Stimulated activated CD8-positive, alpha-beta memory T cell treated with anti-CD3 and anti-CD28 coated beads, Interleukin-7, amount 100 ng/mL, for 24 hours (primary cell): ENCODE measurements around the gene SLC39A11.
"Not testable (repeated sequence)": the region's sequence is repeated elsewhere in the genome, so short reads cannot be mapped to it uniquely, and the experiment has no call there.

Experiments
- DNase-seq: peaks from one replicate; pipeline ENCODE4 v3.0.0-alpha.2; 2020; ENCODE audit warnings: low read depth

Gene SLC39A11

DNA sequence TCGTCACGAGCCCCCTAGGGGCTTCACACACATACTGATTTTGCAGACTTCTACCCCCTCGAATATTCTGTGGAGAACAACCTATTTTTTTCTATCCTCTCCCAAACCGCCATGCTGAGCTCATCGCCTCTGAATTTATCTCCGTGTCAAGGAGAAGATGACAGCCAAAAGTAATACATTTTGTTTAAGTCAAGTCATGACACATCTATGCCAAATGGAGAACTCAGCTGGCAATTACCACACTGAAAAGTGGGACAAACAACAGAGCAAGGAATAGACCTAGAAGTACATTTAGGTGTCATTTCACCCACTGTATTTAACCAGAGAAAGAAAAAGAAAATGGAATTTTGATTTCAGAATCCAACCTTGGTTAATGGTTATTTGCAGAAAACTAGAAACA, 260.2 kb downstream of the SLC39A11 start:
- DNase-seq = no peak

DNA sequence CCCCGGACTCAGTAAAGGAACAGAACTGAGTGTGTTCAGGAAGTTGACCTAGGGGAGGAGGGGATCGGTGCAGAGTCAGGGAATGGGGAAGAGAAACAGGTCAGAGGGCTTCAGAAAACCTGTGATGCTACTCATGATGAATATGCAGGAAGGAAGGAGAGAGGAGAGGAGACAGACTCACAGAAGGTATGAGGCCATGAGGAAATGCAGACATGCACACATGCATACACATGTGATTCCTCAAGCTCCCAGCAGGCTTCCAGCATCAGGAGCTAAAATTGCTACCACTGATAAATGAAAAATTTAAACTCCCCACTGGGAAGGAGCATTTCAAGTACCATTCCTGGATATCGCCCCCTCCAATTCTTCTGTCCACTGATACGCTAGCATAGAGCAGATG, 262.6 kb downstream of the SLC39A11 start:
- no peak for DNase-seq

DNA sequence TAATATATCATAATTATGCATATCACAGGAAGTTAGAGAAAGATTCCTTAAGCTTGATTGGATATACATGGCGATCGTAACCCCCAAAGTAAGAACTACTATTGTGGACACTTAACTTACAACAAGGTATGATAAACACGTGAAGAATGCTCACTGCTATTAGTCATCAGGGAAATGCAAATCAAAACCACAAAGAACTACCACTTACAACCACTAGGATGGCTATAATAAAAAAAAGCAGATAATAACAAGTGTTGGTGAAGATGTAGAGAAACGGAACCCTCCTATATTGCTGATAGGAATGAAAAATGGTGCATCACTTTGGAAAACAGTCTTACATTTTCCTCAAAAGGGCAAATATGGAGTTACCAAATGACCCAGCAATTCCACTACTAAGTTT, 265.9 kb downstream of the SLC39A11 start:
- no peak for DNase-seq

DNA sequence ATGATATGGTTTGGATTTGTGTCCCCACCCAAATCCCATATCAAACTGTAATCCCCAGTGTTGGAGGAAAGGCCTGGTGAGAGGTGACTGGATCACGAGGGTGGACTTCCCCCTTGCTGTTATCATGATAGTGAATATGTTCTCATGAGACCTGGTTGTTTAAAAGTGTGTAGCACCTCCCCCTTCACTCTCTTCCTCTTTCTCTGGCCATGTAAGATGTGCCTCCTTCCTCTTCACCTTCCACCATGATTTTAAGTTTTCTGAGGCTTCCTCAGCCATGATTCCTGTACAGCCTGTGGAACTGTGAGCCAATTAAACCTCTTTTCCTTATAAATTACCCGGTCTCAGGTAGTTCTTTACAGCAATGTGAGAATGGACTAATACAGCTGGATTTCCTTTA, 266.4 kb downstream of the SLC39A11 start:
- not testable (repeated sequence) for DNase-seq

DNA sequence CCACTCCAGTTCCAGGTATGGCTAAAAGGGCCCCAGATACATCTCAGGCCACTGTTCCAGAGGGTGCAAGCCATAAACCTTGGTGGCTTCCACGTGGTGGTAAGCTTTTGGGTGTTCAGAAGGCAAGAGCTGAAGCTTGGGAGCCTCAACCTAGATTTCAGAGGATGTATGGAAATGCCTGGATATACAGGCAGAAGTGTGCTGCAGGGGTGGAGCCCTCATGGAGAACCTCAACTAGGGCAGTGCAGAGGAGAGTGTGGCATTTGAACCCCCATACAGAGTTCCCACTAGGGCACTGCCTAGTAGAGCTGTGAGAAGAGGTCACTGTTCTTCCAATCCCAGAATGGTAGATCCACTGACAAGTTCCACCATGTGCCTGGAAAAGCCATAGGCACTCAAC, 267.3 kb downstream of the SLC39A11 start:
- DNase-seq = no peak

DNA sequence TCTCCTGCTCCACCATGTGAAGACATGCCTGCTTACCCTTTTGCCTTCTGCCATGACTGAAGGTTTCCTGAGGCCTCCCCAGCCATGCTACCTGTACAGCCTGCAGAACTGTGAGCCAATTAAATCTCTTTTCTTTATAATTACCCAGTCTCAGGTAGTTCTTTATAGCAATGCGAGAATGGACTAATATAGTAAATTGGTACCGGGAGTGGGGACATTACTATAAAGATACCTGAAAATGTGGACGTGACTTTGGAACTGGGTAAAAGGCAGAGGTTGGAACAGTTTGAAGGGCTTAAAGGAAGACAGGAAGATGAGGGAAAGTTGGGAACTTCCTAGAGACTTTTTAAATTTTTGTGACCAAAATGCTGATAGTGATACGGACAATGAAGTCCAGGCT, 268.2 kb downstream of the SLC39A11 start:
- DNase-seq = not testable (repeated sequence)

DNA sequence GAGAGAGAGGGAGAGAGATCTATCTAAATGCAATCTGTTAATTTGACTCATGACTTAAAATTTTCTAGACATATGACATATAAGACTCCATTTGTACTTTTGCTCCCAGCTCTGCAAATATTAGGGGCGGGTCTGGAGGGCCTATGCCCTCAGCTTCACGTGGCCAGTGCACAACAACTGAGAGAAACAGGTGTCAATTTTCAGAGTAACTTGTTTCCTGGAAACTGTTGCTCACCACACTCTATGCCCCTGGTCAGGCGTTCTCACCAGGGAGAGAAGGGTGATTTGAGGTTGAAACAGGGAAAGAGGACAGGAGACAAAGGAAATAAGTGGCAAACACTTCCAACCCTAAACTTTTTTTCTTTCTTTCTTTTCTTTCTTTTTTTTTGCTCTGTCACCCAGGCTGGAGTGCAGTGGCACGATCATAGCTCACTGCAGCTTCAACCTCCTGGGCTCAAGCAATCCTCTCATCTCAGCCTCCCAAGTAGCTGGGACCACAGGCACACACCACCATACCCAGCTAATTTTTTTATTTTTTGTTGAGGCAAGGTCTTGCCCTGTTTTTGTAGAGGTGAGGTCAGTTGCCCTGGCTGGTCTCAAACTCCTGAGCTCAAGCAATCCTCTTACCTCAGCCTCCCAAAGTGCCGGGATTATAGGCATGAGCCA, 270.0 kb downstream of the SLC39A11 start:
- DNase-seq = no peak

DNA sequence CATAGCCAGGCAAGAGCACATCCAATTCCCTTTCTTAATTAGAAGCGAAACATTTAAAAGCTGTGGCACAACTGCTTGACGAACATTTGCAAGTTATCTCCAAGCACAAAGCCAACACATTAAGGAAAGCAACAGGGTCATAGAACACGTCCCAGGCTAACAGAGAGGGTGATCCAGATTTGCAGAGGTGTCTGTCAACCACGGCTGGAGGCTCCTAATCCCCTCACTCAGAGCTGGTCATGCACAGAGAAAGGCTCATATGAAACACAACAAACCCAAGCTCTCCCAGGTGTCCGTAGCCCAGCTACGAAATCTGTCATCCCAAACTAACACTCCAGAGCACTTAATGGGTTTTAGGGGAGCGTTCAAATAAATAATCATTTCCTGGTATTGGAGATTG, 276.1 kb downstream of the SLC39A11 start:
- no peak for DNase-seq

DNA sequence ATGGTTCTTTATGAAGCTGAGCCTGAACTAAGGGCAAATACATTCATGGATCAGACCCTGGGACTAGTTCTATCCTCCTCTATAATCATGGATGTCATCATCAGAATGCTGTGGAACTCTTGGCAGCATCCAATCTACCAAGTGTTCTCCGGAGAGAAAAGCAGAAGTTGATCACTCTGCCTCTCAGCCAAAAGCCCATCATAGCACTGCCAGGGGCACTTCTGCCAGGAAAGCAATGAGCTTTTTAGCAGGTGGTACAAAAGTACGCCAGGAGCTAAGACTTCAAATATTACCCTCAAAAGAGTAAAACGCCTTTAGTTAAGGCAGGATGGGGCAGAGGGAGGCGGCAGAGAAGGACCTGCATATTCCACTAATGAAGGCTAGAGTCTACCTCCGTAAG, 279.0 kb downstream of the SLC39A11 start:
- no peak for DNase-seq

DNA sequence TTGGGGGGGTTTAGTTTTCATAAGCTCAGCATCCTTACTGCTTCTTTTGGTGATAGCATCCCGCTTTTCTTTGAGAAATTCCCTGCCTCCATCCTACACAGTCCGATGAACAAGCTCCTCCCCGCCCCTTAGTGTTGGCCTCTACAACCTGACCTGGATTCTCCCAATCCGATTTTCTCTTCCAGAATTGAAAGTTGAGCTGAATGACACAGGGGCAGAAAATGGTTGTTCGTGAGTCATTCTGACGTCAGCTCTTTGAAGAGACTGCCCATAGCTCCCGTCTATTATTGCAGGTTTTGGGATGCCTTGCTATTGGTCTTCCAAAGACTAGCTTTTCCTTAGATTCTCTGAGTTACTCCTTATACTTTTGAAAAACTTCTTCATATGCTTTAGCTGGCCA, 279.7 kb downstream of the SLC39A11 start:
- no peak for DNase-seq

DNA sequence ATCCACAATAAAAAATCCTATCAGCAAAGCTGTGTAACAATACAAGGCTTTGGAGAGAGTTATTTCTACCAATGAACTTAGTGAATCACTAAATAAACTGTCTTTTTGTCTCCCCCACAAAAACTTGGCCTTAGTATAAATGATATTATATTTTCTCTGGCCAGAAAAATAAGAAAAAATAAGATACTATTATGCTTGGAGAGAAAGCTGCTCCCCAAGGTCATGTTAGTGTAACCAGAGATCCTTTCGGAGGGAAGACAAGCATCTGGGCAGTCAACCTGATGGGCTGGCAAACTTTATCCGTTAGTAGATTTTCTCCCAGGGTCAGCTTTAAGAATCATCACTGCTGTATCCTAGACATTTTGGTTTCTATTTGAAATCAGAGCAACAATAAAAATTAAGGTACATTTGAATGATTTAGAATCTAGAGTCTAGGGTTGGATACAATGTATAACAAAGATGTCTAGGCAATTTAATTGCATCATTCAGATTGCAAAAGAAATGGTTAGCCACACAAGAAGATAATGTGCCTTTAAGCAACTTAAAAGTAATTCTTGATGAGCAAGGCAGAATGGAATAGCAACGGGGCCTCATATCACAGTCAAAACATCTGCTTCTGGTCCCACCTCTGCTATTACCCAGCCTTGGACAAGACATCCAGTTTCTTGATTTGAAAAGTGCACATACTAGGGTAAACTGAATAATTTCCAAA, 280.4 kb downstream of the SLC39A11 start:
- no peak for DNase-seq

DNA sequence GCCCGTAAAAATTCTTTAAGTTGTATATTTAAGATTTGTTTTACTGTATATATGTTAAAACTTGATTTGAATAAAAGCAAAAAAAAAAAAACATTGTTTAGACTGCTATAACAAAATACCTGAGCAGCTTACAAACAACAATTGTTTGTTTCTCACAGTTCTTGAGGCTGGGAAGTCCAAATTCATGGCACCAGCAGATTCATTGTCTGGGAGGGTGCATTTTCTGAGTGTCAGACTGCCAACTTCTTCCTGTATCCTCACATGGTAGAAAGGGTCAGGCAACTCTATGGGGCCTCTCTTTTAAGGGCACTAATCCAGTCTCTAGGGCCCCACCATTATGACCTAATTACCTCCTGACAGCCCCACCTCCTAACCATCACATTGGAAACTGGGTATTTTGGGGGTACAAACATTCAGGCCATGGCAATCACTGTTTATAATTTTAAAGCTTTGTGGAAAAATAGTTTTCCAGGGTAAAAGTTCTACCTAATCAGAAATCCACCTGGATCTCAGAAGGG, 281.4 kb downstream of the SLC39A11 start:
- no peak for DNase-seq

DNA sequence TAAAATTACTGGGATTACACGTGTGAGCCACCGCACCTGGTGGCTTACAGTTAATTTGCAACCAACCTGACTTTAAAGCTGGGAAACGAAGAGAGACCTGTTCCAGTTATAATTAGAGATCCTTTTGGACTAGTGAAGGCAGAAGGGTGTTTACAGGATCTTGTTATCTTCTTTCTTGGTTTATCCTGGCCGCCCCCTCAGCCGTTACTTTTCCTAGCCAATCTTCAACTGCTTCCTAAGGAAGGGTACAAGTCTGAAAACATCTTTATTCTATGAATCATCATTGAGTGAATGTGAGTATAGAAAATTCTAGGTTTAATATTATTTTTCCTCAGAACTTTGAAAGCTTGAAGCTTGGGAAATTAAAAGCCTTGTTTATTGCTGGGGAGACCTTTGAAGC, 286.5 kb downstream of the SLC39A11 start:
- DNase-seq = no peak

DNA sequence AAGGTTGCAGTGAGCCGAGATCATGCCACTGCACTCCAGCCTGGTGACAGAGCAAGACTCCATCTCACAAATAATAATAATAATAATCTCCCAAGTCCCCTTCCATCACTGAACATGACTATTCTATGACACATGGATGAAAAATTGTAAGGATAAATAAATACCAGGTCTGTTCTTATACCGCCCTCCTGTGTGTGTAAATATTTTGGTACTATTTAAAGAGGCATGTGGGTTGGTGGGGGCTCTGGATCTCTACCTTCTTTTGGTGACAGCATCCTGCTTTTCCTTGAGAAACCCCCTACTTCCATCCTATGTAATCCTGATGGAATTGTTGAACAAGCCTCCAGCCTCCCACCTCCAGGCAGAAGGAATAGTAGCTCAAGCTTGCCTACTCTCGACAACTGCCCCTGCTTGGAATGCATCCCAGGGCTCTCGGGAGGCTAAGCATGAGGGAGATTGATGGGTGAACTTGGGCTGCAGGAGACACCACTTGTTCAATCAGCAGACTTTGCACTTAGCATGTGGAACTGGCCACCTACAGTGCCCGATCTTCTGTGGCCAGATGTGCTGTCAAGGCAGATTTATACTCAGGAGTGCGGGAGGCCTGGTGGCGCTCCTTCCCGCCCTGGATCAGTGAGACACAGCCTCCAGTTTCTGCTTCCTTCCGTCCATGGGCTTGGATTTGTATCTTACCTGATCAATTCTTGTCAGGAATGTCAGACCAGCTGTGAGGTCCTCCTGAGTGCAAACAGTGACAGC, 287.4 kb downstream of the SLC39A11 start:
- no peak for DNase-seq

DNA sequence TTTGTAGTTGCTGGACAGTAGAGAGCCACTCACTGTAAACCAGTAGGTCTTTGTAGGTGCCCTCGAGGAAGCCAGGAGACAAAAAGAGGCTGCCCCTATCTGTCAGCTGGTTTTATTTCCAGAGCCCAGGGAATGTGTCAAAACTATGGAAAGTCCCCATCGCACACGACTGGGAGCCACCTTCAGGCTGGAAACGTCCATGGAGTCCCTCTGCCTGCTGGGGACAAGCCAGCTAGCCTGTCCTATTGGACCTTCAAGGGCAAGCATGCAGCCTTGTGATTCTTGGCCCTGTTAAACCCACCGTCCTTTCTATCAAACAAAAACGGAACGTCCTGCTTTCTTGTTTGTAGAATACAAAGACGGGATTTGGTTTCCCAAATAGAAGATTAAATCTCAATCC, 289.8 kb downstream of the SLC39A11 start:
- DNase-seq = no peak

DNA sequence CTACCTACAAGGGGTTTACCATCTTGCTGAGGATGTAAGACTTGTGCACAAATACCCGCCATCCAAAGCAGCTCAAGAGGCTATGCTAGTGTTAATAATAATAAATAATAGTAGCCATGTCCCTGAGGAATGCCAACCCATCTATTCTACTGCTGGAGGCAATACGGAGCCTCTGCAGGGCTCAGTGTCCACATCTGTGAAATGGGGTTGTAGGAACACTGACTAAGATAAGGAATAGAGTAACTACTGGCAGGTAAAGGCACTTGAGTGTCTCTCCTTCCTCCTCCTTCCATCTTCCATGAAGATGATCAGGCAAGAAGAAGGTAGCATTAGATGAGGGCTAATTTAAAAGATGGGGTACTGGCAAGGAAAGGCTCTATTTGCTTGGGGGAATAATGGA, 295.3 kb downstream of the SLC39A11 start:
- no peak for DNase-seq

DNA sequence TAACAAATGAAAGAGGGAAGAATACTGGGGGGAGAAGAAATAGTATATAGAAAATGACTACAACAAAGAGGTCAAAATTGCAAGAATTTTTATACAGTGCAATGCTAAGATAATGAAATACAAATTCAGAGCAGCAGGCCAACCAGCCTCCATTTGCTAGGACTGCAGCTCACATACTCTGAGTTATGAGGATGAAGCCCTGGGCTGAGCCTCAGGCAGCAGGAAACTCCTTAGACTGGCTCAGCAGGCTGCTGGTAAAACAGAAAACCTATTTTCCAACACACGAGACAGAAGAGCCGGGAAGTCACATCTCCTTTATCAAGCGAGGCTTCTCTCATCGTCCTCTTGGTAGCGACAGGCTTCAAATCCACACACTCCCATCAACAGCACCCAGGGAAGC, 296.5 kb downstream of the SLC39A11 start:
- DNase-seq = no peak

DNA sequence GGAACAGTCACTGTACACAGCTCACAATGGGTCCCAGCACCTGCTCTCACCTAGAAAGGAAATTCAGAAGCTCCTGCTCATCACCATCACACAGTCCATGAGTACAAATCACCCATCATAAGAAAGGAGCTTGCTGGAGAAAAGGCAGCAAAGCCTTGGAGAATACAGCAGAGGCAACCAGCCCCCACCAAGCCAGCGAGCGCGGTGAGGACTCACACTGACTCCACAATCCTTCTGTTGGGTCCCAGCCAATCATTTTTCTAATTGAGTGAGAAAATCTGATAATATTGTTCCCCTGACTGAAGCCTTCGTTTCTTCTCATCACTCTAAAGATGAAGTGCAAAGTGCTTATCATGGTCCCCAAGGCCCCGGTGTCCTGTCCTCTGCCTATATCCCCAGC, 298.3 kb downstream of the SLC39A11 start:
- no peak for DNase-seq

DNA sequence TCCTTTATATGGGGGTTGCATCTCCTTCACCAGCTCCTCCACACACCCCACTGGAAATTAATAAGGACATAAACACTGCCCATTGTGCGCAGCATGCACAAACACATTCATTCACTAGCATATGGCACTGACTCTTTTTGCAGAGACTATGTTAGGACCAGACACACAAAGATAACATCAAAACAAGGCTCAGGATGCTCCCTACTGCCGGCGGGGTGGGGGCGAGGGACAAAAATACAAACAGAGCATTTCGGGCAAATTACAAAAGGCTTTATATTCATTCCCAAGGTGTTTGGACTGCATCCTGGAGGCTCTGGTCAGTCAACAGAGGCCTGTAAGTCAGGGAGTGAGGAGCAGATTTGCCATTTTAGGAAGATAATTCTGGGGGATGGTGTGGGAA, 299.7 kb downstream of the SLC39A11 start:
- no peak for DNase-seq

DNA sequence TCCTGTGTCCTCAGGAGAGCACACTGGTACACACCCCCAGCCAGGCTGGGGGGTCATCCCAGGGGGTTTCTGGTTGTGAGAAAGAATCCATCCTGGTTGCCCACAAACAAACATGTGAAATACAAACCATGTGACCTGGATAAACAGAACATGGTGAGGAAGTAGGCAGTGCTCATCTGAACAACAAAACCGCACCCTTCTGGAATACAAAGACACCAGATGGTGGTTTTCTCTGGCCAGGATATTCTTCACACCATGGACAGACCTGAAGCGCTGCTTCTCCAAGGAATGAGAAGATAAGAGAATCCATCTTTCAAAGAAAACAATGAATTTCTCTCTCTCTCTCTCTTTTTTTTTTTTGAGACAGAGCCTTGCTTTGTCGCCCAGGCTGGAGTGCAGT, 302.3 kb downstream of the SLC39A11 start:
- DNase-seq = no peak

DNA sequence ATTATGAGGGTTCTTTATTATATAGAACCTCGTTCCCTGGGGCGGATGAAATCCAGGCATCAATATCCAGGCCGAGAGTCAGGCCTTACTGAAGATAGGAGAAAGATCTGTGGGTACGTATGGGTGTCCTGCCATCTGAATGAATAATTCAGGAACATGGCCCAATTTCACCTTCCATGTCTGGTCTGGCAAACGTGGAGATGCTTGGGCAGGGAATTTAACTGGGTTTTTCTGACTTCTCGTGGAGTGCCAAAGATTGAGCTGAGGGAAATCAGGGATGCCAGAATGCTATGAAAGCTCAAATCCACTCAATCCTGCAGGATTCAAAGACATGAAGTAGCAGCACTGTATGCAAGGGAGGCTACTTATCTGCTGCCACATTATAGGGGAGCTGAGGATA, 302.8 kb downstream of the SLC39A11 start:
- DNase-seq = no peak

DNA sequence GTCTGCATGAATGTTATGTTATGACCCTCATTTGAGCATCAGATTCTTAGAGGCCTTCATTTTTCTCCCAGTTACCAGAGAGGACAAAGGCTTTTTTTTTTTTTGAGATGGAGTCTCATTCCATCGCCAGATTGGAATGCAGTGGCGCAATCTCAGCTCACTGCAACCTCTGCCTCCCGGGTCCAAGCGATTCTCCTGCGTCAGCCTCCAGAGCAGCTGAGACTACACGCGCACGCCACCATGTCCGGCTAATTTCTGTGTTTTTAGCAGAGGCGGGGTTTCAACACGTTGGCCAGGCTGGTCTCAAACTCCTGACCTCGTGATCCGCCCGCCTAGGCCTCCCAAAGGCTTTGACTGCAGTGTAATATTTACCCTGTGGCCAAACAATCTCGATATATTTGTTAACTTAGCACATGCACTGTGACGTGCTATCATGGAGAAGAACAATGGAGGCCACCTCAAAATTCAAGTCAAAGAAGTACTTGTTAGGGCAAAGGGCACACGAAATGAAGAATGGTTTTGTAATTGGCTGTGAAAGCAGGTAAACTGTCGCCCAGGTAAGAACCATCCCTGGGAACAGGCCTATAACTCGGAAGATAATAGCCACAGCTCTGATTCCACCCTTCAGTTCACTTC, 303.4 kb downstream of the SLC39A11 start:
- DNase-seq = no peak

DNA sequence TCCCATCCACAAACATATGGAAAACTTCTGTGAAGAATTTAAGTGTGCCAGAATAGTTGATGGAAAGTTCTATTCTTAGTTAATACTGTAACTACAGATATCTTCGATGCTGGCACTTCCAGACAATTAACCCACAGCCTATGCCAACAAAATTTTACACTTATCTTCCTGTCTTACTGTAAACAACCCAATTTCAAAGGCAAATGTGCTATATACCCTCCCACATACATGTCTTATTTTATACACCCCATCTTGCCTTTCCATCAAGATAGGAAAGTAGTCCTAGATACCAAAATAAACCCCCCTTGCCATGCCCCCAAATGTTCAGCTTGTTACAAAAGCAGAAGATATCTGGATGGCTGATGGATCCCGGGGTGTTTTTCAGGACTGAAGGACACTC, 306.3 kb downstream of the SLC39A11 start:
- no peak for DNase-seq
